ENCODE measurements around the gene ASB18. TPM values are rescaled to one million over a fixed set of nuclear protein-coding genes. Genes with fewer than 3 reads are reported as not detected.

The ASB18 gene
- total RNA-seq, 1 experiment from 2014 or later, result 0.46 TPM

DNA sequence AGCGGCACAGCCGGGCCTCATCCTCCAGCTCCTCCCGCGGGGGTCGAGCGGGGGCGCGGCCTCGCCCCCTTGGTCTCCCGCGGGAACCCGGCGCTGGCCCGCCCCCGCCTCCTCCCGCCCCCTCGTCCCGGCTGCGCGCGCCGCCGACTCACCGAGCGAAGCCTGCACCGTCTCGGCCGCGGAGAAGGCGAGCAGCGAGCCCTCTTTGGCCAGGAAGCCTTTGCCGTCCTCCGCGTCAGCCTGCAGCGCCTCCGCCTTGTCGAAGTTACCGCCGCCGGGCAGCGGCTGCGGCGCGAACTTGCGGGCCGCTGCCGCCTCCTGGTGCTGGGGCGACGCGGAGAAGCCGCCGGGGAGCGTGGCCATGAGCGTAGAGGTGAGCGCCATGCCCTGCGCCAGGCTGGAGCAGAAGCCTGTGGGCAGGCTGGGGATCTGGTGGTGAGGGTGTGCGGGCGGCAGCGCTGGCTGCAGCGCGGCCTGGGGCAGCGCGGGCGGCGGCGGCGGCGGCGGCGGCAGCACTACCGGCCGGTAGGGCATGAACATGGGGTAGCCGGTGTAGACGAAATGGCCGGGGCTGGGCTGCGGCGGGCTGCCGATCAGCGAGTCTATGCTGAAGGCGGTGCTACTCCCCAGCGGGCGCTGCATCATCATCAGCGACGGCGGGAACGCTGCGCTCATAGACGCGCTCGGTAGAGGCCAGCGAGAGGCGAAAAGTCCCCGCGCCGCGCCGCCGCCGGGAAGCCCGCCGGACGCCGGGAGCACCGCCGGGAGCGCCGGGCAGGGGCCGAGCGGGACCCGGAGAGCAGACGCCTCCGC, 96.7 kb downstream of the ASB18 start:
- peaks cover 4% of the 10 kb centered on the region; the same call in 1 of the 2 replicates for H3F3A ChIP-seq (ENCODE audit: insufficient read depth, low read depth)
- BruUV-seq (replicated peaks), result no TSS peak
- intact Hi-C loops (cut with micrococcal nuclease; ENCODE audit: unreplicated experiment), result no loop called here
- DNase-seq, result peak; percentile 39 to 52
- no peaks in the 10 kb centered on the region for H3K36me3 ChIP-seq (ENCODE audit: low read depth)
- no peaks in the 10 kb centered on the region; the same call in 1 of the 2 replicates for H4K20me1 ChIP-seq (ENCODE audit: insufficient read depth)
- H3K4me2 ChIP-seq, result peak overlapping the region; percentile 69
- H3K4me3 ChIP-seq, result peak overlapping the region; percentile 50
- H3K79me2 ChIP-seq (ENCODE audit: low read depth), result no peaks in the 10 kb centered on the region
- POLR2A ChIA-PET (ENCODE audit: unreplicated experiment), result no interaction called here
- H3K27ac ChIP-seq, result no peak overlapping the region
- H2AFZ ChIP-seq, result peak overlapping the region; percentile 73; the same call in 1 of the 2 replicates
- H3K9me3 ChIP-seq (ENCODE audit: insufficient read depth, low read depth), result no peaks in the 10 kb centered on the region
- no peaks in the 10 kb centered on the region for H3K9me2 ChIP-seq (ENCODE audit: insufficient read depth)
- CTCF ChIA-PET, result no interaction called here
- no peaks in the 10 kb centered on the region for H3K27me3 ChIP-seq (ENCODE audit: insufficient read depth, low read depth)
- no peaks in the 10 kb centered on the region for H3K4me1 ChIP-seq (replicated peaks; ENCODE audit: insufficient read depth)
- TF ChIP-seq, protein P1, sequence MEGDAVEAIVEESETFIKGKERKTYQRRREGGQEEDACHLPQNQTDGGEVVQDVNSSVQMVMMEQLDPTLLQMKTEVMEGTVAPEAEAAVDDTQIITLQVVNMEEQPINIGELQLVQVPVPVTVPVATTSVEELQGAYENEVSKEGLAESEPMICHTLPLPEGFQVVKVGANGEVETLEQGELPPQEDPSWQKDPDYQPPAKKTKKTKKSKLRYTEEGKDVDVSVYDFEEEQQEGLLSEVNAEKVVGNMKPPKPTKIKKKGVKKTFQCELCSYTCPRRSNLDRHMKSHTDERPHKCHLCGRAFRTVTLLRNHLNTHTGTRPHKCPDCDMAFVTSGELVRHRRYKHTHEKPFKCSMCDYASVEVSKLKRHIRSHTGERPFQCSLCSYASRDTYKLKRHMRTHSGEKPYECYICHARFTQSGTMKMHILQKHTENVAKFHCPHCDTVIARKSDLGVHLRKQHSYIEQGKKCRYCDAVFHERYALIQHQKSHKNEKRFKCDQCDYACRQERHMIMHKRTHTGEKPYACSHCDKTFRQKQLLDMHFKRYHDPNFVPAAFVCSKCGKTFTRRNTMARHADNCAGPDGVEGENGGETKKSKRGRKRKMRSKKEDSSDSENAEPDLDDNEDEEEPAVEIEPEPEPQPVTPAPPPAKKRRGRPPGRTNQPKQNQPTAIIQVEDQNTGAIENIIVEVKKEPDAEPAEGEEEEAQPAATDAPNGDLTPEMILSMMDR (conservative IDR thresholded peaks at IDR 0.05), result peak; percentile 32; the same call in 1 of the 2 replicates
- no peak for TF ChIP-seq EZH2 (IDR thresholded peaks at IDR 0.05; ENCODE audit: low read depth)

DNA sequence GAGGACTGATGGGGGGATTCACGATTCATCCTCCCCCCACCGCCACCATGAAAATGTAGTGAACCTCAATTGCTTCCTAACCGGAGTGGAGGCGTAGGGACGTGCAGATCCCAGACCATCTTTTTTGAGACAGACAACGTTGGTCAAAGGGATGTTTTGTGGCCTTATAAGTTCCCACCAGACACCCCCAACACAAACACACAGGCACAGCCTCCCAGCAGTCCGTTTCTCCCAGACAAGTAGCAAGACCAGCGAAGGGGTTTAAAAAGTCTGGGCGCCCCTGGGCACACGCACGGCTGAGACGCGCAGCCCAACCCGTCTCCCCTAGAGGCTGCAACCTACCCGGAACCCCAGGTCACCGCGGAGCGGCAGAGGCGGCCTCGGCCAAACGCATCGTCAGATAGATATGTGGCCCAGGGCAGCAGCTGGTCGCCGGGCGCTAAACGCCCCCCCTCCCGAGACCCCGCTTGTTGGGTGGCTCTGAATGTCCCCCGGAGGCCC, 97.4 kb downstream of the ASB18 start:
- peak overlapping the region; percentile 73 for H2AFZ ChIP-seq
- no TSS peak for BruUV-seq (replicated peaks)

More for the DNA sequence above, 97.4 kb downstream of the ASB18 start:
- peak overlapping the region; percentile 69 for H3K4me2 ChIP-seq
- H3K27ac ChIP-seq, result no peak overlapping the region
- no peaks in the 10 kb centered on the region for H3K4me1 ChIP-seq (replicated peaks; ENCODE audit: insufficient read depth)
- ChIA-PET POLR2A (ENCODE audit: unreplicated experiment) (no interaction called here), CTCF (no interaction called here)
- peak overlapping the region; percentile 50 for H3K4me3 ChIP-seq
- peaks cover 4% of the 10 kb centered on the region; the same call in 1 of the 2 replicates for H3F3A ChIP-seq (ENCODE audit: insufficient read depth, low read depth)
- H3K27me3 ChIP-seq (ENCODE audit: insufficient read depth, low read depth), result no peaks in the 10 kb centered on the region
- no peak for DNase-seq
- no peaks in the 10 kb centered on the region; the same call in 1 of the 2 replicates for H4K20me1 ChIP-seq (ENCODE audit: insufficient read depth)
- H3K79me2 ChIP-seq (ENCODE audit: low read depth), result no peaks in the 10 kb centered on the region
- no peaks in the 10 kb centered on the region for H3K9me2 ChIP-seq (ENCODE audit: insufficient read depth)
- intact Hi-C loops (cut with micrococcal nuclease; ENCODE audit: unreplicated experiment), result no loop called here
- no peaks in the 10 kb centered on the region for H3K36me3 ChIP-seq (ENCODE audit: low read depth)
- no peak for TF ChIP-seq EZH2 (IDR thresholded peaks at IDR 0.05; ENCODE audit: low read depth)
- TF ChIP-seq, protein P1 (conservative IDR thresholded peaks at IDR 0.05), result no peak
- no peaks in the 10 kb centered on the region for H3K9me3 ChIP-seq (ENCODE audit: insufficient read depth, low read depth)
